ENCODE results near the gene PDLIM1. TPM values are rescaled to one million over a fixed set of nuclear protein-coding genes. Genes with fewer than 3 reads are reported as not detected.
A peak's percentile ranks its signal among the peaks of the same experiment; 100 is the strongest.
"Not testable (repeated sequence)": the region's sequence is repeated elsewhere in the genome, so short reads cannot be mapped to it uniquely, and the experiment has no call there.

The PDLIM1 gene
- total and polyA plus RNA-seq, 5 donors from 2014 or later = 0.83 to 7.3 (median 2.6) TPM; not detected in 1

DNA sequence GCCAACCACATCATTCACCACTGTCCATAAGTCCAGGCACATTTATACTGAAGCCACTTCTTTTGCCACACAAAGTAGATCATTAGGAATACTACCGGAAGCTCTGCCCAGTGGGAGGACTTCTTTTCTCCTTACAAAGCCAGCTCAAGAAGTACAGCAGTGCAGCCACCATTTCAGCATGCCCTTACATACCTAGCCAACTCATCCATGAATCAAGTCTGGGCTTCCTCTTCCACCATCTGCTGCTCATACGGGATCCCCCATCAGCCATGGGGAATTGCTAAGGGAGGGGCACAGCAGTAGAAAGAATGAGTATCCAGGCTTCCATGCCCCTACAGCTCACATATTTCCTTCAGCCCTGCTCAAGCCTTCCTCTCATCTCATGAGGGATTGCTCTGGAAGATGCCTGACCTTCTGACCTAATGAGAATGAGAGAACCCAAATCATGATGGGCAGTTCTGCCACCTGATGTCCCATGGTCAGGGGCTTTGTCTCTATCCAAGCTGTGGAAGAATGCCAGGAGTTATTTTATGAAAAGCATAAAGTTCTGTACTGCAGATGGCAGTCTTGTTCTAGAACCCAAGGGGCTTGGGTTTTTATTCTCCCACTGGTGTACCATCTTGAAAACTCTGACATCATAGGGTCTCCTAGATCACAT is 57.3 kb downstream of the PDLIM1 start:
- H3K36me3 ChIP-seq (ENCODE audit: control insufficient read depth, insufficient read depth, low read length) = no peaks in the 10 kb centered on the region
- no peaks in the 10 kb centered on the region for H3K9me3 ChIP-seq (ENCODE audit: control insufficient read depth in 2 of 2, low read length in 2 of 2)
- H3K4me1 Mint-ChIP-seq = peaks cover 0 to 21% (median 7%) of the 10 kb centered on the region in 4 donors
- H3K4me3 ChIP-seq (ENCODE audit: low read depth, low read length) = no peak overlapping the region
- peaks cover 3% of the 10 kb centered on the region for H3K36me3 Mint-ChIP-seq
- no peak for DNase-seq
- peaks cover 0 to 4% (median 0%) of the 10 kb centered on the region in 7 donors for H3K9me3 Mint-ChIP-seq
- peak overlapping the region in 1 of 4 donors; percentile 18 for H3K4me3 Mint-ChIP-seq
- no peak overlapping the region for H3K27ac ChIP-seq (ENCODE audit: insufficient read depth, low read length, poor library complexity, severe bottlenecking)
- H3K4me1 ChIP-seq (ENCODE audit: control insufficient read depth, insufficient read depth, low read length, poor library complexity, severe bottlenecking) = no peaks in the 10 kb centered on the region
- peaks cover 4% of the 10 kb centered on the region for H3K27me3 ChIP-seq (ENCODE audit: control insufficient read depth, insufficient read depth, low read length)
- H3K27me3 Mint-ChIP-seq = peaks cover 24% of the 10 kb centered on the region
- no peak overlapping the region for H3K27ac Mint-ChIP-seq
- ATAC-seq (ENCODE audit: low read depth in 2 of 2) = no peak

- H3K27me3 ChIP-seq (ENCODE audit: control insufficient read depth, insufficient read depth, low read length); H3K4me3 ChIP-seq (ENCODE audit: low read depth, low read length); H3K27ac Mint-ChIP-seq; H3K9me3 Mint-ChIP-seq; H3K36me3 Mint-ChIP-seq; H3K4me1 ChIP-seq (ENCODE audit: control insufficient read depth, insufficient read depth, low read length, poor library complexity, severe bottlenecking); H3K36me3 ChIP-seq (ENCODE audit: control insufficient read depth, insufficient read depth, low read length); H3K27ac ChIP-seq (ENCODE audit: insufficient read depth, low read length, poor library complexity, severe bottlenecking); H3K9me3 ChIP-seq (ENCODE audit: control insufficient read depth in 2 of 2, low read length in 2 of 2); ATAC-seq (ENCODE audit: low read depth in 2 of 2): not testable (repeated sequence)
- DNase-seq = peak in 2 of 3 donors; percentile 19 to 47
- H3K27me3 Mint-ChIP-seq = peaks cover 37% of the 10 kb centered on the region
- H3K4me3 Mint-ChIP-seq = peak overlapping the region; percentile 66 to 88 (median 76)
- H3K4me1 Mint-ChIP-seq = peaks cover 0 to 16% (median 3%) of the 10 kb centered on the region in 4 donors
Observed at GRCh38 chr10:95230677-95231586, 59.9 kb downstream of the PDLIM1 start.

- H3K9me3 Mint-ChIP-seq = peaks cover 0 to 4% (median 2%) of the 10 kb centered on the region in 7 donors
- Histone ChIP-seq H3K27ac (ENCODE audit: insufficient read depth, low read length, poor library complexity, severe bottlenecking) (no peak overlapping the region), H3K4me1 (ENCODE audit: control insufficient read depth, insufficient read depth, low read length, poor library complexity, severe bottlenecking) (no peaks in the 10 kb centered on the region), H3K36me3 (ENCODE audit: control insufficient read depth, insufficient read depth, low read length) (no peaks in the 10 kb centered on the region), H3K9me3 (ENCODE audit: control insufficient read depth in 2 of 2, low read length in 2 of 2) (no peaks in the 10 kb centered on the region), H3K4me3 (ENCODE audit: low read depth, low read length) (no peak overlapping the region), H3K27me3 (ENCODE audit: control insufficient read depth, insufficient read depth, low read length) (peaks cover 4% of the 10 kb centered on the region)
- peak overlapping the region; percentile 66 to 88 (median 76) for H3K4me3 Mint-ChIP-seq
- DNase-seq = no peak
- ATAC-seq (ENCODE audit: low read depth in 2 of 2) = no peak
- peaks cover 37% of the 10 kb centered on the region for H3K27me3 Mint-ChIP-seq
- H3K4me1 Mint-ChIP-seq = peaks cover 0 to 16% (median 3%) of the 10 kb centered on the region in 4 donors
- H3K27ac Mint-ChIP-seq = no peak overlapping the region
- H3K36me3 Mint-ChIP-seq = peaks cover 3% of the 10 kb centered on the region
Observed at GRCh38 chr10:95229724-95230627, 60.8 kb downstream of the PDLIM1 start.

DNA sequence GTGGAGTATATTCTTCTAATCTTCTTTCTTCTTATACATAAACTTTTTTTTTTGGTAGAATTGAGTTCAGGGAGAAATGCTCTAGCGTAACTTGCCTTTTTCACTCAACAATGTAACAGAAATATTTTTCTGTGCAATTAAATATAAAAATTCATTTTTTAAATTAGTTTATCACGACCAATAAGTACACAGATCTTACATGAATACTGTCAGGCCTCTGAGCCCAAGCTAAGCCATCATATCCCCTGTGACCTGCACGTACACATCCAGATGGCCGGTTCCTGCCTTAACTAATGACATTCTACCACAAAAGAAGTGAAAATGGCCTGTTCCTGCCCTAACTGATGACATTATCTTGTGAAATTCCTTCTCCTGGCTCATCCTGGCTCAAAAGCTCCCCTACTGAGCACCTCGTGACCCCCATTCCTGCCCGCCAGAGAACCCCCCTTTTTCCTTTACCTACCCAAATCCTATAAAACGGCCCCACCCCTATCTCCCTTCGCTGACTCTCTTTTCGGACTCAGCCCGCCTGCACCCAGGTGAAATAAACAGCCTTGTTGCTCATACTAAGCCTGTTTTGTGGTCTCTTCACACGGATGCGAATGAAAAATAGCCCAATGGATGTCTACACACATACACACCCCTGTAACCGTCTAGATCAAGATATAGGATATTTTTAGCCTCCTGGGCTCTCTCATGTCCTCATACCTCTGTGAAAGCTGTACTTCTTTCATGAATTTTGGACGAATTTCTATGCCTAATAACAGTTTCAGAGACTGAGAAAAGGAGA is 61.7 kb downstream of the PDLIM1 start:
- not testable (repeated sequence) for H3K9me3 Mint-ChIP-seq; H3K4me3 ChIP-seq (ENCODE audit: low read depth, low read length); H3K27ac Mint-ChIP-seq; H3K9me3 ChIP-seq (ENCODE audit: control insufficient read depth in 2 of 2, low read length in 2 of 2); H3K36me3 ChIP-seq (ENCODE audit: control insufficient read depth, insufficient read depth, low read length); H3K27me3 ChIP-seq (ENCODE audit: control insufficient read depth, insufficient read depth, low read length); H3K36me3 Mint-ChIP-seq; H3K4me1 ChIP-seq (ENCODE audit: control insufficient read depth, insufficient read depth, low read length, poor library complexity, severe bottlenecking); DNase-seq; ATAC-seq (ENCODE audit: low read depth in 2 of 2); H3K27ac ChIP-seq (ENCODE audit: insufficient read depth, low read length, poor library complexity, severe bottlenecking); H3K4me3 Mint-ChIP-seq
- peaks cover 37% of the 10 kb centered on the region for H3K27me3 Mint-ChIP-seq
- H3K4me1 Mint-ChIP-seq = peaks cover 0 to 16% (median 3%) of the 10 kb centered on the region in 4 donors

DNA sequence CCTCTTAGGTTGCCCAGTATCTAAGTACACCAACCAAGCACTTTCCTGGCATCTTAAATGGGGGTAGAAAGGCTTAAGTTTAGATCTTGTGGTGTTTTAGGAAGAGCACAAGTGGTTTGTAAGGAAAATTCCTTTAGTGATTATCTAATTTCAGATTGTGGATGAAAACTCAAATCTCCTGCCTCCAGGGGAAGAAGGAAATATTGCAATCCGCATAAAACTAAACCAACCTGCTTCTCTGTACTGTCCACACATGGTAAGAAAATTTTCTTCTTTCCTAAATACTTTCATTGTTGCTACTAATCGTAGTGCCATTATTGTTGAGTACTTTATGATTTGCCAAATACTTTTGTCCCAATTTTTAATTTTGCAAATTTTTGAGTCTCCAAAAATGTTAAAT is 65.7 kb downstream of the PDLIM1 start:
- H3K4me3 Mint-ChIP-seq = no peak overlapping the region
- no peak for ATAC-seq (ENCODE audit: low read depth in 2 of 2)
- H3K27me3 Mint-ChIP-seq = peaks cover 32% of the 10 kb centered on the region
- peaks cover 0 to 3% (median 0%) of the 10 kb centered on the region in 4 donors for H3K4me1 Mint-ChIP-seq
- Histone ChIP-seq H3K27me3 (ENCODE audit: control insufficient read depth, insufficient read depth, low read length) (peaks cover 4% of the 10 kb centered on the region), H3K36me3 (ENCODE audit: control insufficient read depth, insufficient read depth, low read length) (no peaks in the 10 kb centered on the region), H3K4me1 (ENCODE audit: control insufficient read depth, insufficient read depth, low read length, poor library complexity, severe bottlenecking) (no peaks in the 10 kb centered on the region), H3K27ac (ENCODE audit: insufficient read depth, low read length, poor library complexity, severe bottlenecking) (no peak overlapping the region), H3K9me3 (ENCODE audit: control insufficient read depth in 2 of 2, low read length in 2 of 2) (no peaks in the 10 kb centered on the region), H3K4me3 (ENCODE audit: low read depth, low read length) (no peak overlapping the region)
- DNase-seq = no peak
- H3K27ac Mint-ChIP-seq = no peak overlapping the region
- H3K9me3 Mint-ChIP-seq = peaks cover 0 to 3% (median 0%) of the 10 kb centered on the region in 7 donors
- no peaks in the 10 kb centered on the region for H3K36me3 Mint-ChIP-seq

- H3K27me3 ChIP-seq (ENCODE audit: control insufficient read depth, insufficient read depth, low read length) = no peaks in the 10 kb centered on the region
- H3K36me3 Mint-ChIP-seq = no peaks in the 10 kb centered on the region
- DNase-seq (no peak), ATAC-seq (ENCODE audit: low read depth in 2 of 2) (no peak)
- H3K4me1 Mint-ChIP-seq = no peaks in the 10 kb centered on the region
- no peak overlapping the region for H3K27ac ChIP-seq (ENCODE audit: insufficient read depth, low read length, poor library complexity, severe bottlenecking)
- peaks cover 15% of the 10 kb centered on the region for H3K27me3 Mint-ChIP-seq
- H3K36me3 ChIP-seq (ENCODE audit: control insufficient read depth, insufficient read depth, low read length) = no peaks in the 10 kb centered on the region
- no peak overlapping the region for H3K4me3 ChIP-seq (ENCODE audit: low read depth, low read length)
- H3K4me1 ChIP-seq (ENCODE audit: control insufficient read depth, insufficient read depth, low read length, poor library complexity, severe bottlenecking) = no peaks in the 10 kb centered on the region
- H3K9me3 Mint-ChIP-seq = peaks cover 0 to 3% (median 0%) of the 10 kb centered on the region in 7 donors
- no peak overlapping the region for H3K4me3 Mint-ChIP-seq
- no peaks in the 10 kb centered on the region for H3K9me3 ChIP-seq (ENCODE audit: control insufficient read depth in 2 of 2, low read length in 2 of 2)
- H3K27ac Mint-ChIP-seq = peak overlapping the region in 1 of 3 donors; percentile 16
Observed at GRCh38 chr10:95221124-95221523, 69.7 kb downstream of the PDLIM1 start.

DNA sequence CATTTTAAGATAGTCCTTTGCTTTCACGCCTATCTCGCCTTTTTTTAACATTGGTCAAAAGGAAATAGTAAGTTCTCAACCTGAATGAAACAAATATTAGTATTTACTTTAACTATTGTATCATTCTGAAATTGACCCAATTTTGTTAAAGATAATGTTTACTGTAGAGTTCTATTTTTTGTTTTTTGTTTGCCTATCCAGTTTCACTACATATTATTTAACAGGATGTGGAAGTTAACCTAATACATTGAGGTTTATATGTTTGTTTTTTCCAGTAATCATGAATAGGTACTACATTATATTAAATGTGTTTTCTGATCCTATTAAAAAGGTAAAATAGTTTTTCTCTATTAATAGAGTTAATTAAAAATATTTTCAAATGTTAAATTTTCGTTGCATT is 70.3 kb downstream of the PDLIM1 start:
- DNase-seq (no peak), ATAC-seq (ENCODE audit: low read depth in 2 of 2) (no peak)
- H3K36me3 Mint-ChIP-seq = no peaks in the 10 kb centered on the region
- no peaks in the 10 kb centered on the region for H3K9me3 ChIP-seq (ENCODE audit: control insufficient read depth in 2 of 2, low read length in 2 of 2)
- H3K36me3 ChIP-seq (ENCODE audit: control insufficient read depth, insufficient read depth, low read length) = no peaks in the 10 kb centered on the region
- peaks cover 0 to 1% (median 0%) of the 10 kb centered on the region in 7 donors for H3K9me3 Mint-ChIP-seq
- no peak overlapping the region for H3K4me3 ChIP-seq (ENCODE audit: low read depth, low read length)
- no peak overlapping the region for H3K27ac Mint-ChIP-seq
- no peaks in the 10 kb centered on the region for H3K4me1 ChIP-seq (ENCODE audit: control insufficient read depth, insufficient read depth, low read length, poor library complexity, severe bottlenecking)
- no peak overlapping the region for H3K27ac ChIP-seq (ENCODE audit: insufficient read depth, low read length, poor library complexity, severe bottlenecking)
- H3K4me3 Mint-ChIP-seq = no peak overlapping the region
- H3K27me3 Mint-ChIP-seq = peaks cover 14% of the 10 kb centered on the region
- H3K27me3 ChIP-seq (ENCODE audit: control insufficient read depth, insufficient read depth, low read length) = no peaks in the 10 kb centered on the region
- H3K4me1 Mint-ChIP-seq = no peaks in the 10 kb centered on the region
